HUES64 (cell line): ENCODE results near the gene ARL15.
A peak's percentile ranks its signal among the peaks of the same experiment; 100 is the strongest.

Experiments
- H3K27ac ChIP-seq: 2 replicates; pipeline ENCODE4 v1.7.0; 2013; ENCODE audit warnings: low read depth, low read length, inconsistent platforms
- H3K27me3 ChIP-seq: 2 replicates; pipeline ENCODE4 v1.6.1; 2013; ENCODE audit warnings: mild to moderate bottlenecking, low read length; ENCODE audit not compliant: insufficient read depth
- H3K36me3 ChIP-seq: 2 replicates; pipeline ENCODE4 v1.6.1; 2013; ENCODE audit warnings: mild to moderate bottlenecking, low read length; ENCODE audit not compliant: insufficient read depth
- H3K4me1 ChIP-seq: 2 replicates; pipeline ENCODE4 v1.6.1; 2013; ENCODE audit warnings: mild to moderate bottlenecking, low read length, moderate library complexity; ENCODE audit not compliant: insufficient read depth
- H3K4me3 ChIP-seq: 2 replicates; pipeline ENCODE4 v1.5.1; 2013; ENCODE audit warnings: mild to moderate bottlenecking, low read length, moderate library complexity
- H3K9ac ChIP-seq: 2 replicates; pipeline ENCODE4 v1.6.1; 2013; ENCODE audit warnings: mild to moderate bottlenecking, low read depth, low read length
- H3K9me3 ChIP-seq: 2 replicates; pipeline ENCODE4 v1.6.1; 2013; ENCODE audit warnings: low read depth, low read length; ENCODE audit not compliant: insufficient read depth
- WGBS: fragments of 150-250, 120-280 bp; methylation state at CpG from one replicate; pipeline ENCODE4 v1.1.7; 2013; ENCODE audit warnings: missing lambda C conversion rate; 5-methylcytosine and 5-hydroxymethylcytosine counted together

Gene ARL15

GRCh38 chr5:54022223-54022622 is 288.1 kb downstream of the ARL15 start:
- Histone ChIP-seq H3K4me1 (peaks cover 52% of the 10 kb centered on the region), H3K27ac (peak overlapping the region; percentile 59)
- 88% methylated on average over 3 of the region's 3 CpGs for WGBS

GRCh38 chr5:54021431-54022164 is 288.8 kb downstream of the ARL15 start:
- peak overlapping the region; percentile 12; the same call in 1 of the 2 replicates for H3K9ac ChIP-seq
- peaks cover 59% of the 10 kb centered on the region for H3K4me1 ChIP-seq
- WGBS = 80% methylated on average over 5 of the region's 5 CpGs
- H3K27me3 ChIP-seq = no peaks in the 10 kb centered on the region
- peak overlapping the region; percentile 59 for H3K27ac ChIP-seq
- no peak overlapping the region for H3K4me3 ChIP-seq
- no peaks in the 10 kb centered on the region for H3K9me3 ChIP-seq
- H3K36me3 ChIP-seq = no peaks in the 10 kb centered on the region

More at GRCh38 chr5:54022223-54022622, 288.1 kb downstream of the ARL15 start:
- Histone ChIP-seq H3K27me3 (no peaks in the 10 kb centered on the region), H3K9ac (no peak overlapping the region; the same call in 1 of the 2 replicates), H3K36me3 (no peaks in the 10 kb centered on the region), H3K9me3 (no peaks in the 10 kb centered on the region), H3K4me3 (no peak overlapping the region)

GRCh38 chr5:54018438-54018837 is 291.9 kb downstream of the ARL15 start:
- H3K27ac ChIP-seq = peak overlapping the region; percentile 98

GRCh38 chr5:54017580-54017979 is 292.8 kb downstream of the ARL15 start:
- no peak overlapping the region for H3K4me3 ChIP-seq
- H3K4me1 ChIP-seq = peaks cover 65% of the 10 kb centered on the region
- peak overlapping the region; percentile 70 for H3K9ac ChIP-seq
- H3K9me3 ChIP-seq = peaks cover 7% of the 10 kb centered on the region; the same call in 1 of the 2 replicates
- 17% methylated on average over 2 of the region's 2 CpGs for WGBS
- peaks cover 5% of the 10 kb centered on the region; the same call in 1 of the 2 replicates for H3K36me3 ChIP-seq
- H3K27me3 ChIP-seq = no peaks in the 10 kb centered on the region
- peak overlapping the region; percentile 98 for H3K27ac ChIP-seq

More at GRCh38 chr5:54018438-54018837, 291.9 kb downstream of the ARL15 start:
- Histone ChIP-seq H3K27me3 (no peaks in the 10 kb centered on the region), H3K36me3 (peaks cover 5% of the 10 kb centered on the region; the same call in 1 of the 2 replicates), H3K9me3 (peaks cover 7% of the 10 kb centered on the region; the same call in 1 of the 2 replicates), H3K9ac (peak overlapping the region; percentile 70), H3K4me1 (peaks cover 66% of the 10 kb centered on the region), H3K4me3 (peak overlapping the region; percentile 34)
- WGBS = 2% methylated on average over 3 of the region's 3 CpGs

GRCh38 chr5:54013556-54014194 is 296.7 kb downstream of the ARL15 start:
- H3K9me3 ChIP-seq = peaks cover 7% of the 10 kb centered on the region; the same call in 1 of the 2 replicates
- H3K36me3 ChIP-seq = peaks cover 5% of the 10 kb centered on the region; the same call in 1 of the 2 replicates
- H3K27me3 ChIP-seq = no peaks in the 10 kb centered on the region
- H3K4me3 ChIP-seq = no peak overlapping the region
- H3K9ac ChIP-seq = no peak overlapping the region
- peaks cover 51% of the 10 kb centered on the region for H3K4me1 ChIP-seq
- H3K27ac ChIP-seq = no peak overlapping the region

- H3K9me3 ChIP-seq = peaks cover 7% of the 10 kb centered on the region; the same call in 1 of the 2 replicates
- no peaks in the 10 kb centered on the region for H3K27me3 ChIP-seq
- peak overlapping the region; percentile 53; the same call in 1 of the 2 replicates for H3K9ac ChIP-seq
- peaks cover 34% of the 10 kb centered on the region for H3K4me1 ChIP-seq
- H3K36me3 ChIP-seq = peaks cover 5% of the 10 kb centered on the region; the same call in 1 of the 2 replicates
- peak overlapping the region; percentile 98 for H3K27ac ChIP-seq
- no peak overlapping the region for H3K4me3 ChIP-seq
- WGBS = 6% methylated on average over 2 of the region's 2 CpGs
These were observed 300.5 kb downstream of the ARL15 start for GRCh38 chr5:54009828-54010227.

GRCh38 chr5:54009357-54009756 is 301.0 kb downstream of the ARL15 start:
- Histone ChIP-seq H3K9me3 (peaks cover 7% of the 10 kb centered on the region; the same call in 1 of the 2 replicates), H3K27ac (peak overlapping the region; percentile 98), H3K9ac (peak overlapping the region; percentile 53; the same call in 1 of the 2 replicates), H3K4me1 (peaks cover 34% of the 10 kb centered on the region), H3K4me3 (no peak overlapping the region), H3K36me3 (peaks cover 5% of the 10 kb centered on the region; the same call in 1 of the 2 replicates), H3K27me3 (no peaks in the 10 kb centered on the region)
- WGBS = 0% methylated on average over 1 of the region's 1 CpG

GRCh38 chr5:54007827-54008777 is 302.3 kb downstream of the ARL15 start:
- H3K4me1 ChIP-seq = peaks cover 34% of the 10 kb centered on the region
- H3K4me3 ChIP-seq = no peak overlapping the region
- 56% methylated on average over 6 of the region's 6 CpGs for WGBS
- H3K9ac ChIP-seq = peak overlapping the region; percentile 29; the same call in 1 of the 2 replicates
- no peaks in the 10 kb centered on the region for H3K36me3 ChIP-seq
- no peaks in the 10 kb centered on the region for H3K9me3 ChIP-seq
- H3K27ac ChIP-seq = peak overlapping the region; percentile 98
- H3K27me3 ChIP-seq = no peaks in the 10 kb centered on the region

- WGBS = 64% methylated on average over 3 of the region's 3 CpGs
- H3K4me1 ChIP-seq = peaks cover 26% of the 10 kb centered on the region
- no peak overlapping the region for H3K27ac ChIP-seq
These were observed 305.7 kb downstream of the ARL15 start for GRCh38 chr5:54004697-54005096.

GRCh38 chr5:54002779-54003178 is 307.6 kb downstream of the ARL15 start:
- H3K27ac ChIP-seq = no peak overlapping the region
- no peak overlapping the region for H3K9ac ChIP-seq
- no peaks in the 10 kb centered on the region for H3K36me3 ChIP-seq
- WGBS = 87% methylated on average over 1 of the region's 1 CpG
- no peaks in the 10 kb centered on the region for H3K9me3 ChIP-seq
- H3K4me3 ChIP-seq = no peak overlapping the region
- H3K27me3 ChIP-seq = no peaks in the 10 kb centered on the region
- H3K4me1 ChIP-seq = peaks cover 19% of the 10 kb centered on the region

More at GRCh38 chr5:54004697-54005096, 305.7 kb downstream of the ARL15 start:
- Histone ChIP-seq H3K9ac (no peak overlapping the region), H3K9me3 (no peaks in the 10 kb centered on the region), H3K4me3 (no peak overlapping the region), H3K27me3 (no peaks in the 10 kb centered on the region), H3K36me3 (no peaks in the 10 kb centered on the region)
